Adrenal gland (tissue), 12 donors: ENCODE data around the gene RALB. TPM values are rescaled to one million over a fixed set of nuclear protein-coding genes. Genes with fewer than 3 reads are reported as not detected.

Experiments
- DNase-seq, 7 donors: peaks; one replicate each; pipeline ENCODE4 v3.0.0-alpha.2; 2019 to 2020
- H3K27ac ChIP-seq, 5 donors: fragments of 200-600 bp; sonication (generic) in 4 of 5; 1 replicate in 3 of 5; 2 replicates in 2 of 5; pipeline versions ENCODE4 v1.5.1 to v1.8.0; 2016 to 2020; ENCODE audit warnings: mild to moderate bottlenecking in 1 of 5
- H3K27me3 ChIP-seq: fragments of 200-600 bp; 2 replicates; pipeline ENCODE4 v1.8.0; 2021
- H3K36me3 ChIP-seq, 2 donors: fragments of 200-600 bp; replicated peaks in 1 of 2; 1 replicate in 1 of 2; 2 replicates in 1 of 2; pipeline versions ENCODE4 v1.5.1 to v1.8.0; 2018 to 2022
- H3K4me1 ChIP-seq, 2 donors: fragments of 200-600 bp; replicated peaks in 1 of 2; 1 replicate in 1 of 2; 2 replicates in 1 of 2; pipeline versions ENCODE4 v1.5.1 to v1.8.0; 2018 to 2021
- H3K4me3 ChIP-seq, 4 donors: fragments of 200-600 bp; sonication (generic) in 3 of 4; one replicate each; pipeline ENCODE4 v1.5.1; 2016 to 2018
- H3K9me3 ChIP-seq, 3 donors: fragments of 200-600 bp; sonication (generic) in 1 of 3; replicated peaks in 1 of 3; 1 replicate in 2 of 3; 2 replicates in 1 of 3; pipeline versions ENCODE4 v1.5.1 to v1.8.0; 2016 to 2021
- CTCF ChIP-seq, 6 experiments: fragments of 450-650 bp in 4 of 6; fragments of 200-600 bp in 2 of 6; sonication (generic) in 1 of 6; IDR thresholded peaks; 1 replicate in 5 of 6; 2 replicates in 1 of 6; pipeline versions ENCODE4 v1.5.1 to v1.8.0; 2016 to 2021; ENCODE audit warnings: antibody characterized with exemption in 6 of 6, mild to moderate bottlenecking in 2 of 6, moderate library complexity in 1 of 6
- POLR2A ChIP-seq, 2 donors: fragments of 450-650 bp; IDR thresholded peaks; one replicate each; pipeline ENCODE4 v1.6.1; 2017; ENCODE audit warnings: antibody characterized with exemption in 2 of 2, mild to moderate bottlenecking in 2 of 2, moderate library complexity in 1 of 2
- WGBS, 4 donors: extraction: QIAGEN DNeasy Blood & Tissue Kit in 2 of 4; methylation state at CpG; one replicate each; pipeline versions ENCODE4 v1.1.5 to v1.1.7; 2013 to 2017; 5-methylcytosine and 5-hydroxymethylcytosine counted together
- intact Hi-C, 2 donors: fragments of 100-400 bp; cut with DNase I; formaldehyde crosslinking; loops; one replicate each; pipeline versions ENCODE4 v1.14.1 to v1.15.0; 2022 to 2023
- polyA plus RNA-seq, 3 donors: library from polyadenylated mRNA; stranded (reverse); fragments of 200-250 nt in 2 of 3; fragments of 350-450 nt in 1 of 3; fragmentation: Illumina TruSeq in 1 of 3; extraction: RNeasy Lipid Tissue Mini Kit (QIAGEN cat#74804) in 1 of 3; gene quantifications; one replicate each; pipeline ENCODE4 v1.2.3, GENCODE V29; 2013 to 2014
- total RNA-seq, 9 donors: library from RNA; depleted of rRNA in 4 of 9; stranded (reverse); fragments of >200 nt in 4 of 9; fragments of 120-200 nt in 1 of 9; fragmentation: NEBNext Ultra II Directional in 1 of 9; extraction: Animal tissue kit (Norgen Biotek cat#: 25700) in 1 of 9; gene quantifications; one replicate each; pipeline versions ENCODE4 v1.1.0 to v1.2.4, GENCODE V29; 2013 to 2023
- donor health status: healthy with polysubstance abuse.
- donor health status: Bipolar disorder and iron deficiency.
- donor health status: DM: yes; HTN: yes; CAD: no.
- donor health status: DM: no; HTN: no; CAD: no.
- donor health status: DM: no; HTN: no; CAD: no.
- donor health status: DM: yes; HTN: yes; CAD: no.

Gene RALB
- total and polyA plus RNA-seq, 12 donors: 20.7 to 94.3 (median 51.6) TPM

GRCh38 chr2:120331903-120332302, 79.3 kb downstream of the RALB start:
- 77 to 79% (median 79%) methylated on average over 4 of the region's 4 CpGs for WGBS, 4 donors
- Histone ChIP-seq H3K4me3 (no peak overlapping the region), H3K4me1 (no peaks in the 10 kb centered on the region), H3K27ac (no peak overlapping the region), H3K9me3 (no peaks in the 10 kb centered on the region), H3K27me3 (peaks cover 5% of the 10 kb centered on the region), H3K36me3 (no peaks in the 10 kb centered on the region)
- DNase-seq: no peak
- intact Hi-C loops: loop anchor here in 1 of 2 donors (10.0 kb wide), 1 partner anchor 743 kb away; no protein-coding TSS in a partner anchor
- TF ChIP-seq POLR2A (IDR thresholded peaks at IDR 0.05): no peak
- TF ChIP-seq CTCF (IDR thresholded peaks at IDR 0.05): no peak

- TF ChIP-seq POLR2A (IDR thresholded peaks at IDR 0.05) (no peak), CTCF (IDR thresholded peaks at IDR 0.05) (no peak)
- intact Hi-C loops: loop anchor here in 1 of 2 donors (10.0 kb wide), 1 partner anchor 742 kb away; no protein-coding TSS in a partner anchor
- H3K4me1 ChIP-seq: no peaks in the 10 kb centered on the region
- no peaks in the 10 kb centered on the region for H3K36me3 ChIP-seq
- no peaks in the 10 kb centered on the region for H3K9me3 ChIP-seq
- H3K27ac ChIP-seq: no peak overlapping the region
- WGBS, 4 donors: 87 to 97% (median 94%) methylated on average over 5 to 6 of the region's 6 CpGs
- H3K4me3 ChIP-seq: no peak overlapping the region
- no peak for DNase-seq
- H3K27me3 ChIP-seq: peaks cover 6% of the 10 kb centered on the region
Observed at GRCh38 chr2:120332384-120332783, 79.7 kb downstream of the RALB start.

GRCh38 chr2:120334068-120334467, 81.4 kb downstream of the RALB start:
- intact Hi-C loops: loop anchor here in 1 of 2 donors (10.0 kb wide), 1 partner anchor 741 kb away; no protein-coding TSS in a partner anchor
- no peak overlapping the region for H3K4me3 ChIP-seq
- no peaks in the 10 kb centered on the region for H3K9me3 ChIP-seq
- H3K36me3 ChIP-seq: no peaks in the 10 kb centered on the region
- H3K27me3 ChIP-seq: peaks cover 6% of the 10 kb centered on the region
- DNase-seq: no peak
- no peaks in the 10 kb centered on the region for H3K4me1 ChIP-seq
- WGBS, 4 donors: 91 to 100% (median 97%) methylated on average over 1 of the region's 1 CpG
- no peak overlapping the region for H3K27ac ChIP-seq
- TF ChIP-seq CTCF (IDR thresholded peaks at IDR 0.05) (no peak), POLR2A (IDR thresholded peaks at IDR 0.05) (no peak)

GRCh38 chr2:120336749-120337148, 84.1 kb downstream of the RALB start:
- no peak overlapping the region for H3K4me3 ChIP-seq
- intact Hi-C loops: loop anchor here in 1 of 2 donors (10.0 kb wide), 1 partner anchor 738 kb away; no protein-coding TSS in a partner anchor
- no peaks in the 10 kb centered on the region for H3K36me3 ChIP-seq
- H3K27me3 ChIP-seq: peaks cover 13% of the 10 kb centered on the region
- H3K4me1 ChIP-seq: no peaks in the 10 kb centered on the region
- TF ChIP-seq POLR2A (IDR thresholded peaks at IDR 0.05) (no peak), CTCF (IDR thresholded peaks at IDR 0.05) (no peak)
- H3K27ac ChIP-seq: no peak overlapping the region
- WGBS, 4 donors: 77 to 88% (median 84%) methylated on average over 7 to 8 of the region's 8 CpGs
- no peaks in the 10 kb centered on the region for H3K9me3 ChIP-seq
- no peak for DNase-seq
